Mesodermal cell (in vitro differentiated cells): ENCODE data around the gene MUC5AC.
"Not testable (repeated sequence)": the region's sequence is repeated elsewhere in the genome, so short reads cannot be mapped to it uniquely, and the experiment has no call there.

Experiments
- H3K27ac ChIP-seq: 2 replicates; pipeline ENCODE4 v1.7.0; 2013; ENCODE audit warnings: mild to moderate bottlenecking, low read depth, low read length, moderate library complexity; ENCODE audit not compliant: severe bottlenecking
- H3K36me3 ChIP-seq: 2 replicates; pipeline ENCODE4 v1.7.1; 2013; ENCODE audit warnings: mild to moderate bottlenecking, low read length, moderate library complexity; ENCODE audit not compliant: control insufficient read depth, insufficient read depth
- H3K4me1 ChIP-seq: one replicate; pipeline ENCODE4 v1.7.1; 2013; ENCODE audit warnings: mild to moderate bottlenecking, low read length; ENCODE audit not compliant: insufficient read depth, control insufficient read depth, poor library complexity, severe bottlenecking
- H3K4me3 ChIP-seq: 2 replicates; pipeline ENCODE4 v1.7.0; 2013; ENCODE audit warnings: low read length, control low read depth, mild to moderate bottlenecking; ENCODE audit not compliant: insufficient read depth, poor library complexity, severe bottlenecking; ENCODE audit errors: extremely low read depth
- H3K9me3 ChIP-seq: 2 replicates; pipeline ENCODE4 v1.7.1; 2013; ENCODE audit warnings: mild to moderate bottlenecking, low read length, moderate library complexity; ENCODE audit not compliant: control insufficient read depth
- WGBS, 2 experiments: methylation state at CpG; one replicate each; pipeline ENCODE4 v1.1.5; 2013; ENCODE audit warnings: missing lambda C conversion rate in 2 of 2; ENCODE audit not compliant: insufficient coverage in 2 of 2; 5-methylcytosine and 5-hydroxymethylcytosine counted together

MUC5AC gene

DNA sequence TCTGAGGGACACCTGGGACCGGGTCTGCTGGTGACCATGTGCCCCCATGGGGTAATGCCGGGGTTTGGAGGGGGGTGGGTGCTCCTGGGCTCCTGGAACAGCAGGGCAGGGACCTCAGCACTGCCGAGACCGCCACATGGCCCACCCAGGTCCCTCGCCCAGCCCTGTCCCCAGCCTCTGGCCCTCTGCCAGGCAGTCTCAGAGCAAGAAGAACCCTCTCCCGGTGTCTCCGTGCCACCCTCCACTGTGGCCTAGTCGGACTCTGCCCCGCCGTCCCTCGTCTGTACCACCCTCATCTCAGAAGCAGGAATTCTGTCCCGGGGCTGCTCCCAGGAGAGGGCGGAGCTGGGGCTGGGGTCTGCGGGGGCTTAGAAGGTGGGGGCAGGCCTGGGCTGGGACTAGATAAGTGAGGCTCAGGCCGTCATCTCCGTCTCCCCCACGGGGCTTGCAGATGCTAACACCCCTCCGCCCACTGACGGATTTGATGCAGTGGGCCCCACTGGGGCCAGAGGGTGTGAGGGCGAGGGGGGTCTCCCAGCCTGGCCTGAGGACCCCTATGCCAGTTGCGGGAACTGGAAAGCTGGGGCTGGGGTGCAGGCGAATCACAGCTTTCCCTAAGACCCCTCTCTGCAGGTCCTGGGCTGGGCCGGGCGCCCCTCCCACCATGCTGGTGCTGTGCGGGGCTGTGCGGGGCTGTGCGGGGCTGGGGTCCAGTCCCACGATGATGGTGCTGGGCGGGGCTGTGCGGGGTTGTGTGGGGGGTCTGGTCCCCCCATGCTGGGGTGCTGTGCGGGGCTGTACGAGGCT is 1.1 kb downstream of the MUC5AC start:
- Histone ChIP-seq H3K9me3 (peaks cover 7% of the 10 kb centered on the region), H3K27ac (no peak overlapping the region), H3K4me3 (no peak overlapping the region), H3K4me1 (no peaks in the 10 kb centered on the region), H3K36me3 (no peaks in the 10 kb centered on the region)
- 86 to 89% methylated on average over 15 to 23 of the region's 32 CpGs for WGBS, 2 experiments

- not testable (repeated sequence) for H3K36me3 ChIP-seq
Measured at GRCh38 chr11:1159488-1160220, 1.9 kb downstream of the MUC5AC start.

GRCh38 chr11:1160231-1161101 is 2.7 kb downstream of the MUC5AC start:
- Histone ChIP-seq H3K9me3 (peaks cover 6% of the 10 kb centered on the region), H3K36me3 (no peaks in the 10 kb centered on the region), H3K4me3 (no peak overlapping the region), H3K4me1 (no peaks in the 10 kb centered on the region), H3K27ac (no peak overlapping the region)
- WGBS, 2 experiments: 94 to 96% methylated on average over 26 to 27 of the region's 32 CpGs

More at GRCh38 chr11:1159488-1160220, 1.9 kb downstream of the MUC5AC start:
- not testable (repeated sequence) for H3K27ac ChIP-seq, H3K4me1 ChIP-seq, H3K4me3 ChIP-seq, H3K9me3 ChIP-seq
- WGBS, 2 experiments: 93% methylated on average over 11 to 15 of the region's 24 CpGs

- WGBS, 2 experiments: 91 to 93% methylated on average over 31 to 39 of the region's 42 CpGs
- Histone ChIP-seq H3K9me3 (no peaks in the 10 kb centered on the region), H3K4me1 (no peaks in the 10 kb centered on the region)
Measured at GRCh38 chr11:1161410-1162137, 3.8 kb downstream of the MUC5AC start.

DNA sequence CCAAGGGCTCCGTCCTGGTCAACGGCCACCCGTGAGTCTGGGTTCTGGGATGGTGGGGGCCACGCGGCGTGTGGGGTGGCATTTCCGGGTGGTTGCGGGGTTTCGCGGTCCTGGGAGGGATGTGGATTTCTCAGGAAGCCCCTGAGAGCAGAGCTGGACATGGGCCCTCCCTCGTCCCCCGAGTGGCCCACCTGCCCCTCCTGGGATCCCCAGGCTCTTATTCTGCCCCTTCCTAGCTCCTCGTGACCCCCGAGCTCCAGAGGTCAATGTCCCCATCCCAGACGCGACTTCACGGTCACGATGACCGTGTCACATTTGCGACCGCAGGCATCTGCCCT is 4.4 kb downstream of the MUC5AC start:
- Histone ChIP-seq H3K9me3 (no peaks in the 10 kb centered on the region), H3K4me1 (no peaks in the 10 kb centered on the region), H3K36me3 (no peaks in the 10 kb centered on the region), H3K27ac (no peak overlapping the region), H3K4me3 (no peak overlapping the region)
- 89 to 92% methylated on average over 16 to 21 of the region's 21 CpGs for WGBS, 2 experiments

More at GRCh38 chr11:1161410-1162137, 3.8 kb downstream of the MUC5AC start:
- Histone ChIP-seq H3K4me3 (no peak overlapping the region), H3K27ac (no peak overlapping the region), H3K36me3 (no peaks in the 10 kb centered on the region)

DNA sequence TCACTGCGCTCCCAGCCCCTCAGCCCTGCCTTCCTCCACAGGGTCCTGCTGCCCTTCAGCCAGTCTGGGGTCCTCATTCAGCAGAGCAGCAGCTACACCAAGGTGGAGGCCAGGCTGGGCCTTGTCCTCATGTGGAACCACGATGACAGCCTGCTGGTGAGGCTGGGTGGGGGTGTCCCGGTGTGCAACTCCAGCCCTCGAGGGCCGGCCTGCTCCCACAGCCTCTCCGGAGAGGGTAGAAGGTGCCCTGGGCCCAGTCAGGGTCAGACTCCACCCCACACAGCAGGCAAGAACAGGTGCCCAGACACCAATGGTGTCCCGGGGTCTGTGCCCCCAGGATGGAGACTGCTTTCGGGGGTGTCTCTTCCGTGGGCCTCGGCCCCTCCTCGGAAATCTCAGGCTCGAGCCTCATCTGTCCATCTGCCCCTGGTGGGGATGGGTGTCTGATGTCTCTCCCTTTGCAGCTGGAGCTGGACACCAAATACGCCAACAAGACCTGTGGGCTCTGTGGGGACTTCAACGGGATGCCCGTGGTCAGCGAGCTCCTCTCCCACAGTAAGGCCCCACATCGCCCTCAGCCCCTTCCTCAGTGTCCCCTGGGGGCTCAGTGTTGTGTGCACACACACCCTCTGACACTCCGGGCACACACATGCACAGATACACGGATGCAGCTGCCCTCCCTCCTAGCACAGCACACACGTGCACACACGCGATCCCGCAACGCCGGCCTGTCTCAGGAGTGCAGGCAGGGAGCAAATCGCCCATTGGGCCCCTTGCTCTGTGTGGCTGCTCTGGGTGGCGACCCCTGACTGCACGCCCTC is 4.9 kb downstream of the MUC5AC start:
- Histone ChIP-seq H3K9me3 (no peaks in the 10 kb centered on the region), H3K4me1 (no peaks in the 10 kb centered on the region), H3K27ac (no peak overlapping the region), H3K36me3 (no peaks in the 10 kb centered on the region), H3K4me3 (no peak overlapping the region)
- WGBS, 2 experiments: 86 to 92% methylated on average over 23 to 26 of the region's 28 CpGs

DNA sequence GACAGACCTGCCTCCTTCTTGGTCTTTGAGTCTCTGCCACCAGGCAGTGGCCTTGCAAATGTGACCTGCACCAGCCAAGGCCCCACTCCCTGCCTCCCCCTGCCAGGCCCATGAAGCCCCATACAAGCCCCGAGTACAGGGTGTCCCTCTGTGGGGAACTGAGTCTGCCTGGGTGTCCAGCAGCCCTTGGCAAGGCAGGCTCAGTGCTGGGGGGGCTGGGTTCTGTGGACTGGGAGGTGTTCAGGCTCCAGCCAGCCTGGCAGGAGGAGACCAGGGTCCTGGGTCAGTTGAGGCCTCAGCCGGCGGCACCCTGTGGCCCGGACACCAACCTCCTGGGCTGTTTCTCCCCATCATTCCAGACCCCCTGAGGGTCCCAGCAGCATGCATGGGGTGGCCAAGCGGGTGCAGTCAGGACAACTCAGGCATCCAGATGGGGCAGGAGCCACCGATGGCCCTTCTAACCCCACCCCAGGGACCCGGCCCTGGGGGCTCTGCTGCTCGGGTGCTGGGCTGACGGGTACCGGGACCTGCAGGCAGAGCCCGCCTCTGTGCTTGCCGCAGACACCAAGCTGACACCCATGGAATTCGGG is 5.7 kb downstream of the MUC5AC start:
- H3K9me3 ChIP-seq: no peaks in the 10 kb centered on the region
- no peaks in the 10 kb centered on the region for H3K4me1 ChIP-seq
- H3K27ac ChIP-seq: no peak overlapping the region
- 84 to 85% methylated on average over 5 to 11 of the region's 13 CpGs for WGBS, 2 experiments
- H3K36me3 ChIP-seq: no peaks in the 10 kb centered on the region
- no peak overlapping the region for H3K4me3 ChIP-seq

GRCh38 chr11:1163911-1164735 is 6.4 kb downstream of the MUC5AC start:
- H3K36me3 ChIP-seq: no peaks in the 10 kb centered on the region
- H3K4me3 ChIP-seq: no peak overlapping the region
- 87 to 91% methylated on average over 23 to 25 of the region's 28 CpGs for WGBS, 2 experiments
- no peaks in the 10 kb centered on the region for H3K4me1 ChIP-seq
- H3K27ac ChIP-seq: no peak overlapping the region
- no peaks in the 10 kb centered on the region for H3K9me3 ChIP-seq

GRCh38 chr11:1164779-1165255 is 7.1 kb downstream of the MUC5AC start:
- not testable (repeated sequence) for H3K9me3 ChIP-seq, H3K27ac ChIP-seq, H3K4me3 ChIP-seq, H3K4me1 ChIP-seq, H3K36me3 ChIP-seq
- 85 to 95% methylated on average over 7 to 10 of the region's 10 CpGs for WGBS, 2 experiments
